Measurements from ENCODE around the gene ALOXE3. TPM values are rescaled to one million over a fixed set of nuclear protein-coding genes. Genes with fewer than 3 reads are reported as not detected.

The ALOXE3 gene
- total and polyA plus RNA-seq, 4 experiments from 2014 or later: 0.20 to 0.33 (median 0.32) TPM; not detected in 1

DNA sequence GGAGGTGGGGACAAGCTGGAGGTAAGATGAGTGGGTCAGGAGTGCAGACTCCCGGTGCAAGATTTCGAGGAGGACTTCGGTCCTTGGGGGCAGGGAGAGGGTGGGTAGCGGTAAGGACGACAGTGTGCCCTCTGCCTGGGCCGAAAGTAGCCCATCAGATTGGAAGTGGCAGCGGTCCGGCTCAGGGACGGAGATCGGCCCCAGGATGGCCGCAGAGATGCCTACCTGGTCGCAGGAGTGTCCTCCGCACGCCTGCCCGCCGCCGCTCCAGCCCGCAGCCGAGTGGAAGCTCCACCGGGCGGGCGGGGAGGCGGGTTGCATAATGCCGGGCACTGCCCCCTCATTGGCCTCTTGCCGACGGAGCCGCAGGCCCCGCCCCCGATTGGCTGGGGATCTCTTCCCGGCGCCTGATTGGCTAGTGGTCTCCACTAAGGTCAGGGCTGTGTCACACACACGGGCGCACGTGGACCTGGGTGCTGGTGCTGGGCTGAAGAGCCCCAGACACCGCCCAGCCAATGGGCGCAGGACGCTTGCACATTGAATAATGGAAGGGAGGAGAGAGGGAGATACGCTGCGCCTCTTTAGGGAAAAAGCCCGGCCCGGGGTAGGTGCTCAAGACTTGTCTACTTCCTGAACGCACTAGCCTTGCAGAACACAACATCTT is 33.9 kb upstream of the ALOXE3 start, which contains the start of gene PER1:
PER1 (minus strand) TSS at position 293 of the 664 bp plus-strand sequence. CDS start 1,698 bp downstream, outside the sequence.
- Histone ChIP-seq H3K4me1 (ENCODE audit: insufficient read depth, low read length) (peaks cover 60% of the 10 kb centered on the region), H3K27me3 (ENCODE audit: insufficient read depth, low read length) (no peaks in the 10 kb centered on the region), H3K4me3 (ENCODE audit: low read length in 2 of 2) (peak within 1 kb of the TSS; percentile 74 to 89), H3K9me3 (ENCODE audit: control insufficient read depth in 1 of 2, low read length in 2 of 2) (no peaks in the 10 kb centered on the region), H3K27ac (ENCODE audit: low read depth, low read length) (peak within 1 kb of the TSS; percentile 100), H3K36me3 (ENCODE audit: insufficient read depth, low read length) (peaks cover 33% of the 10 kb centered on the region)
- peaks cover 14 to 53% of the 10 kb centered on the region in 2 donors for H3K36me3 Mint-ChIP-seq
- no peak within 1 kb of the TSS for H3K27ac Mint-ChIP-seq
- no peaks in the 10 kb centered on the region for H3K27me3 Mint-ChIP-seq
- ChIA-PET CTCF (ENCODE audit: partially characterized antibody) (interaction anchor here (0.9 to 7.7 kb wide), 4 partner anchors 12 to 149 kb away, joined by 3 to 93 read pairs (median 8); no protein-coding TSS in a partner anchor), POLR2A (ENCODE audit: partially characterized antibody) (interaction anchor here (0.6 to 23.4 kb wide), 14 partner anchors 8 to 465 kb away, joined by 3 to 1074 read pairs (median 8); partner anchors contain the start of genes ALOXE3, BORCS6, CTC1 and HES7)
- peak; percentile 83 to 94 (median 87) for DNase-seq
- peaks cover 0 to 21% (median 0%) of the 10 kb centered on the region in 8 donors for H3K9me3 Mint-ChIP-seq
- peaks cover 30 to 58% (median 38%) of the 10 kb centered on the region in 4 donors for H3K4me1 Mint-ChIP-seq
- peak within 1 kb of the TSS in 7 of 8 donors; percentile 91 to 98 (median 93) for H3K4me3 Mint-ChIP-seq
- intact Hi-C loops (cut with micrococcal nuclease): no loop called here

DNA sequence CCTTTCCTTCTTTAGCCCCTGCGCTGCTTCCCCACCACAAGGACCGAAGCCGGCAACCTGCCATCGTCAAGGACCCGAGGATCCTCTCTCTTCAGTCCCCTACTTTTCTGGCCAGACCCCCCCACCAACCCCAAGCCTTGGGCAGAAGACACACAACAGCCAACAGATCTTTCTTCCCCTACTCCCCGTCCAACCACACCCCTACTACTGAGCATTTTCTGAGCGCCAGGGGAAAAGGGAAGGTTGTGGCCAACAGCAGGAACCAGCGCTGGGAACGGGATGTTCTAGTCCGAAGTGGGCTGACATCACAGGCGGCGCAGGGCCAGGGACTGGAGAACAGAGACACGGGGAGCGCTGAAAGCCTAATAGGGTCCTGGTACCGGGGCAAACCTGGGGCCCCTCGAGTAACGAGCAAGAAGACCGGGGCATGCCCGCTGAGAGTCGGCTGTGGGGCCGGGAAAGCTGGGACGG is 33.4 kb upstream of the ALOXE3 start:
- intact Hi-C loops (cut with micrococcal nuclease): loop anchor here (1.0 kb wide), 1 partner anchor 12 kb away; no protein-coding TSS in a partner anchor
- Histone ChIP-seq H3K4me1 (ENCODE audit: insufficient read depth, low read length) (peaks cover 54% of the 10 kb centered on the region), H3K27me3 (ENCODE audit: insufficient read depth, low read length) (no peaks in the 10 kb centered on the region), H3K9me3 (ENCODE audit: control insufficient read depth in 1 of 2, low read length in 2 of 2) (no peaks in the 10 kb centered on the region), H3K4me3 (ENCODE audit: low read length in 2 of 2) (peak overlapping the region; percentile 74 to 89), H3K27ac (ENCODE audit: low read depth, low read length) (peak overlapping the region; percentile 100), H3K36me3 (ENCODE audit: insufficient read depth, low read length) (peaks cover 39% of the 10 kb centered on the region)
- POLR2A ChIA-PET (ENCODE audit: partially characterized antibody): interaction anchor here (0.6 to 23.4 kb wide), 14 partner anchors 8 to 295 kb away, joined by 3 to 1074 read pairs (median 8); partner anchors contain the start of genes ALOXE3, BORCS6, CTC1 and HES7
- H3K27me3 Mint-ChIP-seq: no peaks in the 10 kb centered on the region
- CTCF ChIA-PET (ENCODE audit: partially characterized antibody): interaction anchor here (0.9 to 2.2 kb wide), 6 partner anchors 10 to 149 kb away, joined by 3 to 11 read pairs (median 6); no protein-coding TSS in a partner anchor
- H3K4me3 Mint-ChIP-seq: peak overlapping the region in 7 of 8 donors; percentile 91 to 98 (median 93)
- peaks cover 30 to 58% (median 39%) of the 10 kb centered on the region in 4 donors for H3K4me1 Mint-ChIP-seq
- H3K9me3 Mint-ChIP-seq: peaks cover 0 to 25% (median 0%) of the 10 kb centered on the region in 8 donors
- H3K27ac Mint-ChIP-seq: no peak overlapping the region
- H3K36me3 Mint-ChIP-seq: peaks cover 19 to 57% of the 10 kb centered on the region in 2 donors
- DNase-seq: peak in 3 of 5 donors; percentile 69 to 74 (median 69)

DNA sequence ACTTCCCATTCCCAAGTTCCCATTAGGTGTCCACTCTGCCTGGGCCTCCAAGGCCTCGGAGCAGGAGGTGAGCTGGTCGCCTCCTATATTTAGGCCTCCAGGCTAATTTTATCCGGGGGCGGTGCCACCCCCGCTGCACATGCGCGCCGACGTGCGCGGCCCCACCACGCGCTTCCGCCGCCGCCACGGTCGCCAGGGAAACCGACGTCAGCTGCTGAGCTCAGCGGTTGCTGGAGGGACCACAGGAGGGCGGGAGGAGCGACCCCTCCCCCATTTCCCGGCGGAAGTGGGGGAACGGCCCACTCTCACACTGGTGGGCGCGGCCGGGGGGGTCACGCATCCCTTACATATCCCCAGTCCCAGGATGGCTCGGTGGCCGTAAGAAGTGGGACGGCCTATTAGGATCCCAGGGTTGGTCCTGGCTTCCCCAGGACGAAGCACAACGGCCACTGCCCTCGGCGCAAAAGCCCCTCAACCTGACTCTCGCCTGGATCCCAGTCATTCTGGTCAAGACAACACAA is 32.9 kb upstream of the ALOXE3 start:
- Histone ChIP-seq H3K9me3 (ENCODE audit: control insufficient read depth in 1 of 2, low read length in 2 of 2) (no peaks in the 10 kb centered on the region), H3K36me3 (ENCODE audit: insufficient read depth, low read length) (peaks cover 44% of the 10 kb centered on the region), H3K27ac (ENCODE audit: low read depth, low read length) (peak overlapping the region; percentile 100), H3K4me3 (ENCODE audit: low read length in 2 of 2) (peak overlapping the region; percentile 74 to 89), H3K27me3 (ENCODE audit: insufficient read depth, low read length) (no peaks in the 10 kb centered on the region), H3K4me1 (ENCODE audit: insufficient read depth, low read length) (peaks cover 54% of the 10 kb centered on the region)
- ChIA-PET CTCF (ENCODE audit: partially characterized antibody) (interaction anchor here (0.9 to 2.2 kb wide), 7 partner anchors 9 to 150 kb away, joined by 3 to 11 read pairs (median 6); no protein-coding TSS in a partner anchor), POLR2A (ENCODE audit: partially characterized antibody) (interaction anchor here (0.6 to 23.4 kb wide), 16 partner anchors 9 to 294 kb away, joined by 3 to 1074 read pairs (median 5); partner anchors contain the start of genes ALOXE3, BORCS6, CTC1 and HES7)
- peak; percentile 92 to 96 (median 94) for DNase-seq
- intact Hi-C loops (cut with micrococcal nuclease): loop anchor here (1.0 kb wide), 1 partner anchor 12 kb away; no protein-coding TSS in a partner anchor
- no peak overlapping the region for H3K27ac Mint-ChIP-seq
- peaks cover 30 to 58% (median 39%) of the 10 kb centered on the region in 4 donors for H3K4me1 Mint-ChIP-seq
- H3K9me3 Mint-ChIP-seq: peaks cover 0 to 25% (median 0%) of the 10 kb centered on the region in 8 donors
- H3K27me3 Mint-ChIP-seq: no peaks in the 10 kb centered on the region
- H3K4me3 Mint-ChIP-seq: peak overlapping the region in 7 of 8 donors; percentile 91 to 98 (median 93)
- peaks cover 23 to 62% of the 10 kb centered on the region in 2 donors for H3K36me3 Mint-ChIP-seq

DNA sequence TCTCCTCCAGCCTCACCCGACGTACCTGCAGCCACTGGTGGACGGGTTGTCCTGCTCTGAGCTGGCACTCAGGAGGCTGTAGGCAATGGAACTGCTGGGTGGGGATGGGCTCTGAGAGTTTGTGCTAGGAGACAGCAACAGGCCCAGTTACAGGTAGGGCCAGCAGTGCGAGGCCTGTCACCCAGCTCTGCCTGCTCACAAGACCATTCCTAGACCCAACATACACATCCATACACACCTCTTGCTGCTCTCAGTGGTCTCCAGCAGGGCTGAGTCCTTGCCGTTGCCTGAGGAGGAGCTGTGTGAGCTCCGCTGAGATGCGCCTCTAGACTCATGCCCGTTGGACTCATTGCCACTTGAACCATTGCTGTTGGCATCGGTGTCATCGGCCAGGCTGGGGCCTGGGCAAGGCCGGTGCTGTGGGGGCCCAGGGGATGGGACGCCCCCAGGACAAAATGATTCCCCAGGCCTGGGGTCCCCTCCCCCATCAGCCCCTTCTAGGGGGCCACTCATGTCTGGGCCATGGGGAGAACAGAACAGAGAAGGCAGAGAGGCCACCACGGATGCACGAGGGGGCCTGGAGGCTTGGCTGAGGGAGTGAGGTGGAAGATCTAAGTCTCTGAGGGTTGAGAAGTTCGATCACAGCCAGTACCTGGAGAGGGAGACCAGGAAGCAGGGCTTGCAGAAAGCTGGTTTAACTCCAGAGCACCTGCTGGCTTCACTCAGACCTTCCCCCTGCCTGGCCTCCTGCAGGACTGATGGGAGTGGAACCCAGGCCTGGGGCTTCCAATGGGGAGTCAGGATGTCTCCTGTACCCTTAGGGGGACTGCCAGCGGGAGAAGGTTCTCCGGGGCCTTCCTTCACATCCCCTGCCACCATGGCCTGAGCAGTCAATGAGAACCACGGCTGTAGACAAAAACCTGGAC is 32.1 kb upstream of the ALOXE3 start:
- peaks cover 28 to 69% of the 10 kb centered on the region in 2 donors for H3K36me3 Mint-ChIP-seq
- peak overlapping the region in 7 of 8 donors; percentile 23 to 98 (median 91) for H3K4me3 Mint-ChIP-seq
- H3K4me1 Mint-ChIP-seq: peaks cover 30 to 56% (median 39%) of the 10 kb centered on the region in 4 donors
- ChIA-PET POLR2A (ENCODE audit: partially characterized antibody) (interaction anchor here (0.6 to 23.4 kb wide), 18 partner anchors 8 to 293 kb away, joined by 3 to 1074 read pairs (median 4); partner anchors contain the start of genes ALOXE3, BORCS6, CTC1 and HES7), CTCF (ENCODE audit: partially characterized antibody) (interaction anchor here (1.0 to 2.2 kb wide), 7 partner anchors 9 to 77 kb away, joined by 3 to 11 read pairs (median 6); no protein-coding TSS in a partner anchor)
- peak in 1 of 5 donors; percentile 20 for DNase-seq
- Histone ChIP-seq H3K36me3 (ENCODE audit: insufficient read depth, low read length) (peaks cover 51% of the 10 kb centered on the region), H3K9me3 (ENCODE audit: control insufficient read depth in 1 of 2, low read length in 2 of 2) (no peaks in the 10 kb centered on the region), H3K4me1 (ENCODE audit: insufficient read depth, low read length) (peaks cover 49% of the 10 kb centered on the region), H3K27ac (ENCODE audit: low read depth, low read length) (peak overlapping the region; percentile 100), H3K4me3 (ENCODE audit: low read length in 2 of 2) (peak overlapping the region in 1 of 2 donors; percentile 74), H3K27me3 (ENCODE audit: insufficient read depth, low read length) (no peaks in the 10 kb centered on the region)
- intact Hi-C loops (cut with micrococcal nuclease): loop anchor here (1.0 kb wide), 1 partner anchor 11 kb away; no protein-coding TSS in a partner anchor
- no peaks in the 10 kb centered on the region for H3K27me3 Mint-ChIP-seq
- H3K9me3 Mint-ChIP-seq: peaks cover 0 to 27% (median 0%) of the 10 kb centered on the region in 8 donors
- no peak overlapping the region for H3K27ac Mint-ChIP-seq

DNA sequence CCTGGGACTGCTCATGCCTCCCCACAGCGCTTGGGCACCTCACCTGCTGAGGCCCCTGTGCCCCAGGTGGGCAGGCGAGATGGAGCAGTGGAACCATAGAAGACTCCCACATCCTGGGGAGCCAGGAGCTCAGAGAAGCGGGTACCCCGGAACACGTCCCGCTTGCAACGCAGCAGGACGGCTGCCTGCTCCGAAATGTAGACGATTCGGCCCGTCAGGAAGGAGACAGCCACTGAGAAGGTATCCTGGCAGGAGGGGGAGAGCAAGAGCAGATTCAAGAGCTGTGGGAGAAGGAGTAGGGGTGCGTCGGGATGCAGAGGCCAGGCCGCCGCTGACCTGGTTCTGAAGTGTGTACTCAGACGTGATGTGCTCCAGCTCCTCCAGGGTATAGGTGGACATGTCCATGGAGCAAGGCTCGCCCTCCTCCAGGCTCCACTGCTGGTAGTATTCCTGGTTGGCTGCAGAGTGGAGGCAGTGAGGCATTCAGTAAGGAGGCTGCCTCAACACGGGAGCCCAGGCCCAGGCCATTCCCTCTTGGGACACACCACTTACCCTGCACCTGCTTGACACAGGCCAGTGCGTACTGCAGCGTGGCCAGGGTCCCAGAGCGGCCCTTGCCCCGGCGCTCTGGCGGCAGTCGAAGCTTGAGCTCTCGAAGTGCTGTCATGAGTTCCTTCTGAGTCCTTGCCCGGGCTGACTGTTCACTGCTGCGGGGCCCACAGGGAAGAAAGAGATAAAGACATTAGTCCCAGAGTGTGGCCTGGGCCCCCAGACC is 31.3 kb upstream of the ALOXE3 start:
- peaks cover 28 to 64% of the 10 kb centered on the region in 2 donors for H3K36me3 Mint-ChIP-seq
- peaks cover 30 to 48% (median 32%) of the 10 kb centered on the region in 4 donors for H3K4me1 Mint-ChIP-seq
- peak overlapping the region in 4 of 8 donors; percentile 17 to 56 (median 40) for H3K4me3 Mint-ChIP-seq
- CTCF ChIA-PET (ENCODE audit: partially characterized antibody): interaction anchor here (1.2 to 2.8 kb wide), 5 partner anchors 8 to 76 kb away, joined by 3 to 8 read pairs (median 6); no protein-coding TSS in a partner anchor
- POLR2A ChIA-PET (ENCODE audit: partially characterized antibody): interaction anchor here (0.9 to 23.4 kb wide), 9 partner anchors 9 to 286 kb away, joined by 3 to 1074 read pairs (median 24); partner anchors contain the start of genes ALOXE3, BORCS6, NDEL1 and SLC25A35
- H3K4me3 ChIP-seq (ENCODE audit: low read length in 2 of 2): no peak overlapping the region
- peaks cover 55% of the 10 kb centered on the region for H3K36me3 ChIP-seq (ENCODE audit: insufficient read depth, low read length)
- H3K9me3 Mint-ChIP-seq: peaks cover 0 to 33% (median 0%) of the 10 kb centered on the region in 8 donors
- no peaks in the 10 kb centered on the region for H3K27me3 Mint-ChIP-seq
- H3K9me3 ChIP-seq (ENCODE audit: control insufficient read depth in 1 of 2, low read length in 2 of 2): no peaks in the 10 kb centered on the region
- peaks cover 40% of the 10 kb centered on the region for H3K4me1 ChIP-seq (ENCODE audit: insufficient read depth, low read length)
- H3K27ac Mint-ChIP-seq: peak overlapping the region in 2 of 7 donors; percentile 87 to 91
- peak overlapping the region; percentile 100 for H3K27ac ChIP-seq (ENCODE audit: low read depth, low read length)
- no peak for DNase-seq
- intact Hi-C loops (cut with micrococcal nuclease): no loop called here
- no peaks in the 10 kb centered on the region for H3K27me3 ChIP-seq (ENCODE audit: insufficient read depth, low read length)

Data from CD4-positive, alpha-beta memory T cell (primary cell).